ENCODE measurements around the gene CSTF1.
"Not testable (repeated sequence)": the region's sequence is repeated elsewhere in the genome, so short reads cannot be mapped to it uniquely, and the experiment has no call there.

Gene CSTF1

DNA sequence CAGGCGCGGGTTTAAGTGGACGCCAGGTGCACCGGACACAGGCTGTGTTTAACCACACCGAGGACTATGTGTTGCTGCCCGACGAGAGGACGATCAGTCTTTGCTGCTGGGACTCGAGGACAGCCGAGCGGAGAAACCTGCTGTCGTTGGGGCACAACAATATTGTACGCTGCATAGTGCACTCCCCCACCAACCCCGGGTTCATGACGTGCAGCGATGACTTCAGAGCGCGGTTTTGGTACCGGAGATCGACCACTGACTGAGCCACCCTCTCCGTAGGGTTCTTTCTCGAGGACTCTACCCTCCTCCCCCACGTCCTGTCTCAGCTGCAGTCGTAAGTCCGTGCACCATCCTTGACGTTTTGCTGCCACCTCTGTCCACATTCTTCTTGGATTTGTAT is 11.0 kb downstream of the CSTF1 start:
- DNase-seq = no peak
- no peak for TF ChIP-seq POLR2A (IDR thresholded peaks at IDR 0.05; ENCODE audit: low read length)
- no peak for TF ChIP-seq GATA1 (IDR thresholded peaks at IDR 0.05; ENCODE audit: low read depth, low read length)

GRCh38 chr20:56405356-56405755 is 12.9 kb downstream of the CSTF1 start:
- not testable (repeated sequence) for DNase-seq

DNA sequence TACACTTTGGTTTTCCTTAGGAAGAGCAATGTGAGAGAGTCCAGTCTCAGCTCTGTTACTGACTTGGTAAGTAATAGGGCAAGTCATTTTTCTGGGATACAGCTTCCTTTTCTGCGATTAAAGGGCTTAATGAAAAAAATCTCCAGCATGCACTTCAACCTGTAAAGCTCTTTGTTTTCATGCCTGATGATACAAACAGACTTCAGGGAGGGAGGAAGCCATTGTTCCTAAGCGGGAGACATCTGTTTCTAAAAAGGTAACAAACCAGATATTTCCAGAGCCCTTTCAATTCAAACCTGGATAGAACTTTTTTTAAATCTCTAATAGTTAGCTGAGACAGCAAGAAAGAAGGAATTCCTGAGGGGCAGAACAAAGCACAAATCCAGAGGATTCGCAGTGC is 14.5 kb downstream of the CSTF1 start:
- TF ChIP-seq POLR2A (IDR thresholded peaks at IDR 0.05; ENCODE audit: low read length) = no peak
- TF ChIP-seq GATA1 (IDR thresholded peaks at IDR 0.05; ENCODE audit: low read depth, low read length) = no peak
- no peak for DNase-seq

GRCh38 chr20:56409521-56409920 is 17.1 kb downstream of the CSTF1 start:
- no peak for DNase-seq
- TF ChIP-seq GATA1 (IDR thresholded peaks at IDR 0.05; ENCODE audit: low read depth, low read length) (no peak), POLR2A (IDR thresholded peaks at IDR 0.05; ENCODE audit: low read length) (no peak)

DNA sequence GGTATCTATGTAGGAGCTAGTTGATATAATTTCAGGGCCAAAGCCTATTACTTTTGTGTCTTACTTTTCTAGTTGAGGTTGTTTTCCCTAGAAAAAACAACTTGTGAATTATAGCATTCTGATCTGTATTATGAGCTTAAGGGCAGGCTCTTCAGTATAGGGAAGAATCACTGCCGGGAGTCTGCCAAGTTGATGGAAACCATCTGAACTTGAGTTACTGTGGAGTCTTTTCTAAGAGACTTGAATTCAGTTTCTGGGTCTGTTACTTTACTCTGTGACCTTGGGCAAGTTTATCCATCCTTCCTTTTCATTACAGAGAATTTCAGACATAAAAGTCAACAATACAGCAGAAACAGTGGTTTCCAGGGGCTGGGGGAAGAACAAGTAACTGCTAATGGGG is 17.5 kb downstream of the CSTF1 start:
- TF ChIP-seq GATA1 (IDR thresholded peaks at IDR 0.05; ENCODE audit: low read depth, low read length) (no peak), POLR2A (IDR thresholded peaks at IDR 0.05; ENCODE audit: low read length) (no peak)
- no peak for DNase-seq

DNA sequence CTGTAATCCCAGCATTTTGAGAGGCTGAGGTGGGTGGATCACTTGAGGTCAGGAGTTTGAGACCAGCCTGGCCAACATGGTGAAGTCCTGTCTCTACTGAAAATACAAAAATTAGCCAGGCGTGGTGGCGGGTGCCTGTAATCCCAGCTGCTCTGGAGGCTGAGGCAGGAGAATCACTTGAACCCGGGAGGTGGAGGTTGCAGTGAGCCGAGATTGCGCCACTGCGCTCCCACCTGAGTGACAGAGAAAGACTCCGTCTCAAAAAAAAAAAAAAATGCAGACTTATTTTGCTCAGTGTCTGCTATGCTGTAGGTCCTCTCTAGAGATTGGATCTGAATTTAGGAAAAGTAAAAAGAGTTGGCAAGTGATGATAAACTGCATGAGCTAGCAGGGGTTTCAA is 18.8 kb downstream of the CSTF1 start:
- not testable (repeated sequence) for DNase-seq

- peak; percentile 86 to 97 for DNase-seq
Observed at GRCh38 chr20:56411759-56412472, 19.5 kb downstream of the CSTF1 start, which contains the start of gene CASS4. CASS4 (plus strand) TSS chr20:56412260; CDS start chr20:56412459, 199 bp downstream.

GRCh38 chr20:56412473-56412790 is 20.0 kb downstream of the CSTF1 start:
- TF ChIP-seq POLR2A (IDR thresholded peaks at IDR 0.05; ENCODE audit: low read length) = no peak
- TF ChIP-seq GATA1 (IDR thresholded peaks at IDR 0.05; ENCODE audit: low read depth, low read length) = no peak
- no peak for DNase-seq

More at GRCh38 chr20:56411759-56412472, 19.5 kb downstream of the CSTF1 start, which contains the start of gene CASS4:
- peak; percentile 64 for TF ChIP-seq POLR2A (IDR thresholded peaks at IDR 0.05; ENCODE audit: low read length)
- no peak for TF ChIP-seq GATA1 (IDR thresholded peaks at IDR 0.05; ENCODE audit: low read depth, low read length)

DNA sequence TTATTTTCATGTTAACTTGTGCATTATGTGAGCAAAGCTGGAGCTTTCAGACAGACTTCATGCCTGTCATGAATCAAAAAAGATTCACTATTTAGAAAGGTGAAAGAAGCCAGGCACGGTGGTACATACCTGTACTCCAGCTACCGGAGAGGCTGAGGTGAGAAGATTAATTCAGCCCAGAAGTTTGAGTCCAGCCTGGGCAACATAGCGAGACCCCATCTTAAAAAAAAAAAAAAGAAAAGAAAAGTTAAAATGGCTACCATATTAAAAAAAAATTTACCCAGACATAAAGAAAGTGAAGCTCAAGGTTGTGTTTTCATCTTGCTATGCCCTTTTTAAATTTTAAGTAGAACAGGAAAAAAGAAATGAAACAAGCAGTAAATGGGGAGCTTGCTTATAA is 20.5 kb downstream of the CSTF1 start:
- TF ChIP-seq GATA1 (IDR thresholded peaks at IDR 0.05; ENCODE audit: low read depth, low read length) (no peak), POLR2A (IDR thresholded peaks at IDR 0.05; ENCODE audit: low read length) (no peak)
- DNase-seq = no peak

- TF ChIP-seq POLR2A (IDR thresholded peaks at IDR 0.05; ENCODE audit: low read length) = no peak
- no peak for TF ChIP-seq GATA1 (IDR thresholded peaks at IDR 0.05; ENCODE audit: low read depth, low read length)
- no peak for DNase-seq
Observed at GRCh38 chr20:56414842-56415765, 22.7 kb downstream of the CSTF1 start.

DNA sequence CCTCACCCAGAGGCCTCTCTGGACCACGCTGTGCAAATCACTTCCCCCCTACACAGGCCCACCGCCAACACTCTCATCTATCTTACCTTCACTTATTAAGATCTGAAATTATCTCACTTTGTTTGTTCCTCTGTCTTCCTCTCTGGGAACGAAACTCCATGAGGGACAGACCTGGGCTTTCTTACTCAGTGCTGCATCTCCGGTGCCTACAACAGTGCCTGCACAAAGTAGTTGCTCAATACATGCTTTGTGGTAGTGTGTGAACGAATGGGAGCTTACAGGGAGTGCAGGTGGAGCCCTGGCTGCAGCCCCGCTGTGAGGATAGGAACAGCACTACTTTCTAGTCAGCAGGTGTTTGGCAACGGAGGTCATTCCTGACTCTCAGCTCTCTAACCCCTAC is 25.0 kb downstream of the CSTF1 start:
- TF ChIP-seq POLR2A (IDR thresholded peaks at IDR 0.05; ENCODE audit: low read length) = no peak
- no peak for TF ChIP-seq GATA1 (IDR thresholded peaks at IDR 0.05; ENCODE audit: low read depth, low read length)
- DNase-seq = no peak

DNA sequence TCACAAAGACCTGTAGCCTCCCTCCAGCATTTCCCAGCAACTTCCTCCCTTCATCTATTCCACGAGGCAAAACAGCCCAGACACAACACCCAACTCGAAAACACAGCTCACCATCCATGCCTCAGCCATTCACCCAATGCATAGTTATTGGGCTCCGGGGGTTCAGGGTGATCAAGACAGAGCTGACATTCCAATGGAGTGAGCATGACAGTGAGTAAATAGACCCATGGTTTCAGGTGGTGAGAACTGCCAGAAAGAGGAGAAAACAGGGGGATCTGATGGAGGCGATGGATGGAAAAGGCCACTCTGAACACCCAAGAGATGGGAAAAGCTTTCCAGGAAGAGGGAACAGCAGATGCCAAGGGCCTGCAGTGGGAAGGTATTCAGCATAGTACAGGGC is 25.5 kb downstream of the CSTF1 start:
- no peak for DNase-seq
- no peak for TF ChIP-seq POLR2A (IDR thresholded peaks at IDR 0.05; ENCODE audit: low read length)
- no peak for TF ChIP-seq GATA1 (IDR thresholded peaks at IDR 0.05; ENCODE audit: low read depth, low read length)

DNA sequence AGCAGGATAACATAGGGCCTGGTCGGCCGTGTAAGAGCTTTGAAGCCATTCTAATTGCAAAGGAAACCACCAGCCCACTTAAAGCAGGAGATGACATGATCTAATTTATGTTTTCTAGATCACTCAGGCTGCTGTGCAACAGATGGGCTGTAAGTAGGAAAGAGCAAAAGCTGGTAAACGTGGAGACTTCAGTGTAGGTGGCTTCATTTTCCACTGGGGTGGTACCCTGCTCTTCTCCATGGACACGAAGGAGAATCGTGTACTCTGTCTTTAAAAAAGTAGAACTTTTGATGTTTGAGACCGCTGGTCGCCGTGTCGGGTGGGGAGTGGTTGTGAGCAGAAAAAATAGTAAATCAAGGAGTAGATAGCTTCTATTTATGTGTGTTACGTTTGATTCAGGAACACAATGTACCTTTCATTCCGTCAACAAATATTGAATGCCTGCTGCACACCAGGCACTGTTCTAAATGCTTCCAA is 26.0 kb downstream of the CSTF1 start:
- DNase-seq = no peak
- no peak for TF ChIP-seq GATA1 (IDR thresholded peaks at IDR 0.05; ENCODE audit: low read depth, low read length)
- no peak for TF ChIP-seq POLR2A (IDR thresholded peaks at IDR 0.05; ENCODE audit: low read length)

GRCh38 chr20:56420028-56420427 is 27.6 kb downstream of the CSTF1 start:
- no peak for DNase-seq
- no peak for TF ChIP-seq GATA1 (IDR thresholded peaks at IDR 0.05; ENCODE audit: low read depth, low read length)
- no peak for TF ChIP-seq POLR2A (IDR thresholded peaks at IDR 0.05; ENCODE audit: low read length)

Data from erythroblast (primary cell).